Measurements from ENCODE around the gene LRGUK.

LRGUK gene

GRCh38 chr7:134126596-134126965 lies 559 bp upstream of the LRGUK start:
- no peak for DNase-seq (ENCODE audit: low read depth, low spot score)

DNA sequence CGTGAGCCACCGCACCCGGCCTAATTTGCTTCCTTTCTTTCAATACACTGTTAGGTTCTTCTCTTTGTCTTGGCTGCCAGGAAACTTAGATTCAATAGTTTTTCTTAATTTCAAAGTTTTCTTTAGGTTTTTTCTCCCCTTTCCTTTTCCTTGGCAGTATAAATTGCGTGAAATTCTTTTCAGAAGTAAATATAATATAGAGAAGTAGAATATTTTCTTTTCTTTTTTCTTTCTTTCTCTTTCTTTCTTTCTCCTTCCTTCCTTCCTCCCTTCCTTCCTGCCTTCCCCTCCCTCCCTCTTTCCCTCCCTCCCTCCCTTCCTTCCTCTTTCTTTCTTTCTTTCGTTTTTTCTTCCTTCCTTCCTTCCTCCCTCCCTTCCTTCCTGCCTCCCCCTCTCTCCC lies 1.7 kb downstream of the LRGUK start:
- DNase-seq (ENCODE audit: low read depth, low spot score) = no peak

GRCh38 chr7:134129856-134130523 lies 2.9 kb downstream of the LRGUK start:
- DNase-seq (ENCODE audit: low read depth, low spot score) = peak; percentile 50

DNA sequence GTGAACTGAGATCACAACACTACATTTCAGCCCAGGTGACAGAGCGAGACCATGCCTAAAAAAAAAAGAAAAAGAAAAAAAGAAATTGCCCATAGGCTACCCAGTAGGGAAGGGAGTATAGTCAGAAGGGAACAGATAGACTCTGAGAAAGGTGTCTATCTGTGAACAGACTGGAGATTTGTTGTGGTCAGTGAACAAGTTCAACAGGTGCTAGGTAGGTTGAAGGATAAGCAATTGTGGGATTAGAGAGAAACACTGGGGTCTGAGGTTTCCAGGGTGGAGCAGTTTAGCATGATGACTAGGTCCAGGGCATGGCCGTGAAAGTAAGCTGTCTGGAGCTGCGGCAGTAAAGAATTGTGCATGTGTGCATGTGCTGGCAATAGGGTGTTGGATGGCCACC lies 6.9 kb downstream of the LRGUK start:
- no peak for DNase-seq (ENCODE audit: low read depth, low spot score)

DNA sequence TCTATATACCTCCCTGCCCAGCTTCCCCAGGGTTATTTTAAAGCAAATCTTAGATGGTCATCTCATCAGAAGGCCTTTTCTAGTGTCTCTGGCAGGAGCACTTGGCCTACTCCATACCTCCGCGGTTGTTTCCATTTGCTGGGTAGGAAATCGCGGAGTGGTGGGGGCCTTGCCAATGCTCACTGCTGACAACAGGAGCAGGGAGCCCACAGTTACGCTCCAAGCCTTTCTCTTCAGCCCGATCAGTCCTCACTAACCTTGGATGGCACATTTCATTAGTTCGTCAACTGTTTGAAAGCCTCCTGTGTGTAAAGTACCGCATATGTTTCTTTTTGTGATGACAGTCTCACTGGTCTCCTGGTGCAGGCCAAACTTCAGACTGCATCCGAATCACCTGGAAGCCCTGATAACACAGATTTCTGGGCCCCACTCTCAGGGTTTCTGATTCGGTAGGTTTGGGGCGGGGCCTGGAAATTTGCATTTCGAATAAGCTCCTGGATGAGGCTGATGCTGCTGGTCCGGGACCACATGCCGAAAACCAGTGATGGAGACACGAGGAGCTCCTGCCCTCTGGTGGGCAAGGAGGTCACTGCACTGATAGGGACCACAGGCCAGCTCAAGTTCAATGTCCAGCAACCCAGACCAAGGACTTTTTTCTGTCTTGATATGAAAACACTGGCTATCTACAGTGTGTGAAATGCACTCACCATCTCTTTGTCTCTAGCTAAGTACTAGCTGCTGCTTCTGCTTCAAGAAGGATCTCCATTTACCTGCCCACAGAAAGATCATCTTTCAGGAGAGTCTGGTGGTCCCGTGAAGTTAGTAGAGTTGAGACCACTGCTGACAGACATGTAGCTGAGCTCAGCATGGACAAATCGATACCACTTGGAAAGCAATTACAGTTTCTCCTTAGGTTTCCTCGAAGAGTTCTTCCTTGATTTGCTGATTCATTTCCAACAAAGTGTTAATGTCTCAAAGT lies 14.0 kb downstream of the LRGUK start:
- peak; percentile 80 for DNase-seq (ENCODE audit: low read depth, low spot score)

- DNase-seq (ENCODE audit: low read depth, low spot score) = no peak
Measured at GRCh38 chr7:134141868-134142264, 14.7 kb downstream of the LRGUK start.

GRCh38 chr7:134153493-134154136 lies 26.5 kb downstream of the LRGUK start:
- DNase-seq (ENCODE audit: low read depth, low spot score) = no peak

GRCh38 chr7:134154581-134155130 lies 27.5 kb downstream of the LRGUK start:
- DNase-seq (ENCODE audit: low read depth, low spot score) = no peak

DNA sequence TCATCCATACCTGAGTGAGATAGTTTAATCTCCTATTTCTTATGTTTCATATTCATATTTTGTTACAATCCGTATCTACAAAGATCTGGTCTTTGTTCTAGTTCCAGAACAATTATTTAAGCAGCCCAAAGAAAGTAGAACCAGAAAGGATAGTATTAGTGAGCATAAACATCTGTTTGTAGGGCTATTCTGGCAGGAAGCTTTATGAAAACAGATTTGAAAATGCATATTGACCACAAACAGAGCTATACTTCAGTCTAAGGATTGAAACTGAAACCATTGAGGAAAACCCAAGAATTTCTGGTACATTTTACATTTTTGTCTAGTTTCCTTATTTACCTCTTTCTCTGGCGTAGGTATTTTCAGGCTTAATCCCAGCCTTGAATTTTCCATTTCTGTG lies 28.1 kb downstream of the LRGUK start:
- no peak for DNase-seq (ENCODE audit: low read depth, low spot score)

DNA sequence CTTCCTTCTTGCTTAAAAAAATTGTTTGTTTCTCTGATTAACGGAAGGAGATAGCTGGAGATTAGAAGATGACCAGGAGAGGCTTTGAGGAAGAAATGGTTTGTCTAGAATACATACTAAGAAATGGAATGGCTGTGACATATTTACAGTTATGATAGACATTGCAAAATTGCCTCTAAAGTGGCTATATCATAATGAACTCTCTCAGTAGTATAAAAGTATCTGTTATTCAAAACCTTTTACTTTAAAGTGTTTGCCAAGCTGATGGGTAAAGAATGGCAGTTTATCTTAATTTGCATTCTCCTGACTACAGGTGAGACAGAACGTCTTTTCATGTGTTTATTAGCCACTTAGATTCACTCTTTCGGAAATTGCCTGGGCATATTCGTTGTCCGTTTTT lies 28.7 kb downstream of the LRGUK start:
- DNase-seq (ENCODE audit: low read depth, low spot score) = no peak

- DNase-seq (ENCODE audit: low read depth, low spot score) = no peak
Measured at GRCh38 chr7:134165252-134165651, 38.1 kb downstream of the LRGUK start.

- DNase-seq (ENCODE audit: low read depth, low spot score) = no peak
Measured at GRCh38 chr7:134167250-134167649, 40.1 kb downstream of the LRGUK start.

DNA sequence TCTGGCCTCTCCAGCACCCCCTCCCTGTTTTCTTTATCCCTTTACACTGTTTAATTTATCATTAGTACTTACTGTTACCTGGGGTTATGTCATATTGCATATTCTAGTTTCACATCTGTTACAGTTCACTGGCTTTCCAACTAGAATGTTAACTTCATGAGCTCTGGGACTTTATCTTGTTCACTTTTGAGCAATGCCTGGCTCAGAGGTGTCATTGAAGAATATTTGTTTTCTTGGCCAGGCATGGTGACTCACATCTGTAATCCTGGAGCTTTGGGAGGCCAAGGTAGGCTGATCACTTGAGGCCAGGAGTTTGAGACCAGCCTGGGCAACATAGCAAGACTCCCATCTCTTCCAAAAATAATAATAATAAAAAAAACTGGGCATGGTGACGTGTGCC lies 40.7 kb downstream of the LRGUK start:
- DNase-seq (ENCODE audit: low read depth, low spot score) = no peak

DNA sequence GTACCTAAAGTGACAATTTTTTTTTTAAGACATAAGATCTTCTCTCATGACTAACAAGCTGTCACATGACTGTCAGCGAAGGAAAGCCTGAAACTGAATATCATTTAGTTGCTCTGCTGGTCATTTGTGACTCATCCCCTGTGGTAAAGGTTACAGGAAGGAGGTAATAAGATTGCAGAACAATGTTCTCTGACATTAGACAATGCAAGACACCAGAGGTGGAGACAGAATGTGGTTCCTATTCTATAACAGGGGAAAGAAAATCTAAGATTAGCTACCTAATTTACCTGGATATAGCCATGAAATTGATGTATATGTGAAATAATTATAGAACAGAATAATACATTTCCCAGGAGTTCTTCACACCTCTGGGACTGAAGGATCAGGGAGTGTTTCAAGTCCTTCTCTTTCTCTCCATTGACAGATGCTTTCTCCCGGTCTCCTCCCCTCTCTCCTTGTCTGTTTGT lies 47.7 kb downstream of the LRGUK start:
- no peak for DNase-seq (ENCODE audit: low read depth, low spot score)

DNA sequence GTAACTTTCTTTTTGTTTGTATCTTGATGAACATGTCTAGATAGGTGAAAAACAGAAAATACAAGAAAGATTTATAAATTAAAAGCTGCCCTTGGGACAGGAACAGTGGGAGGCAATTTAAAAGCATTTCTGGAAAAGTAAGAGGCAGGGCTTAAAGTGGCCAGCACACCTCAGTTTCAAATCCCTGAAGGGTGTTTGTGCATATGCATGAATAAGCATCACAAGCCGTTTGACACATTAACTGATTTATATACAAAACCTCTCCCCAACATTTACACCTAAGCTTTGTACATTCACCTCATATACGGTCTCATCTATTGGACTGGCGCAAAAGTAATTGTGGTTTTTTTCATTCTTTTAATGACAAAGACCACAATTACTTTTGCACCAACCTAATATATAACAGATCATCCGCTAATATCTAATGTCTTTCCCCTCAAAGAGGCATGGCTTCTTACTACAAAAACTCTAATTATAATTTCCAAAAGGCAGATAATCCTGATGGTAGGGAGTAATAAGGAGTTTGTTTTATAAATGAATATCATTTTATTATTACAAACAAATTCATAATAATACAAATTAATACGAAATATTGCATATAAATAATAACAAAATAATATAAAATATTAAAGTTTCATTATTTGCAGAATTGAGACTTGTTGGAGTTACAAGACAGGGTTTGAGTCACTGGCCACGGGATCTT lies 48.3 kb downstream of the LRGUK start:
- no peak for DNase-seq (ENCODE audit: low read depth, low spot score)

- DNase-seq (ENCODE audit: low read depth, low spot score) = no peak
Measured at GRCh38 chr7:134176037-134176350, 48.9 kb downstream of the LRGUK start.

DNA sequence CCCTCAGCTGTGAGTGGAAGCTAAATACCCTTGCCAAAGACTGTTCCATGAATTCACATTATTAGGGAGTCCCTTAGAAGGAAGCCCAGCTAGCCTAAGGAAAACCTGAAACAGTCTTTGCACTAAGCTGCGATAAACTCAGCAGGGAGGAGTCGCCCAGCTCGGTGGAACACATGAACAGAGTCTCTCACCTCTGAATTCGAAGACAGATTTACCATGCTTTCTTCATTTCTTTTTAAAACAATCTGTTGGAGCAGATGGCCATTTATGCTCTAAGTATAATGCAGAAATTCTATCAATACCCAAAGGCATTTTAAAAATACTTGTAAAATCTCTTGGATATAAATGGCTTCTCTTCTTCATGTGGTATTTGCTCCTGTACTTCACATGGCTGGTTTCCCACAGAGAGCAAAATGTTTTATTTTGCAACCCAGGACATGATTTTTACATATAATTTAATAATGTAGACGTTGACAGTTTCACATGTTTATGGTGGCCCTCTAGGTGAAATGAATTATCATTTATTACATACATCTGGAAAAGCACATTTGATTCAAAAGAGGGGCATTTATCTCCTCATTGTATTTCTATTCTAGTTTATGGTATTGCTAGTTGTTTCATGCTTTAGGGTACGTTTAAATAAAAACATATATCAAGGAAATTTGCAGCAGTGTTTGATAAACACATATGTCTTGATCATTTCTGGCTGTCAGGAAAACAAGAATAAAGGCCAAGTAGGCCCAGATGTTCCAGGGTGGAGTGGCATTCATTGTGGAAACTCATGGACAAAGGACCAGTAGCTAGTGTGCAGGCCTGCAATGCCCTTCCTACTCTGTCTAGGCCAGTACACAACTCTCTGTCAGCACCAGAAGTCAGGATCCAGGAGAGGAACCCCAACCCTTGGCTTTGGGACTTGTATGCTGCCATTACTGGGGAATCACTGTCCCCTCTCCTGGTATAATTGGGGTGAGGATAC lies 52.2 kb downstream of the LRGUK start:
- DNase-seq (ENCODE audit: low read depth, low spot score) = no peak

DNA sequence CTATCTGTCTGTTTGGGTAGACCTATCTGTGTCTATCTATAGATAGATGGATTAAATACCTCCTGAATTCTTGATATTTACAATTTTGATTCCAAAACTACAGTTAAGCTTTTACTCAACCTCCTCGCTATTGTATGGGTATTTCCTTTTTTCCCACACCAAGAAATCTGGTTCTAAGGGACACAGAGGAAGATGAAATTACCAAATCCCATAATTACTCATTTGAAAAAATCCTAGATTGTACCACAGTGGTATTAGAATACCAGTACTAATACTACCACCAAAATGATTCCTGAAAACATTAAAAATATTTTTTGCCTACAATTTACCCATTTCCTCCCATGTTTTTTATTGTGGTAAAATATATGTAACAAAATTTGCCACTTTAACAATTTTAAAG lies 53.2 kb downstream of the LRGUK start:
- no peak for DNase-seq (ENCODE audit: low read depth, low spot score)

- DNase-seq (ENCODE audit: low read depth, low spot score) = no peak
Measured at GRCh38 chr7:134182078-134182477, 54.9 kb downstream of the LRGUK start.

GRCh38 chr7:134184767-134185166 lies 57.6 kb downstream of the LRGUK start:
- no peak for DNase-seq (ENCODE audit: low read depth, low spot score)

All from iPS DF 19.7 (cell line).